HepG2 (cell line): ENCODE results near the gene CROCC. TPM values are rescaled to one million over a fixed set of nuclear protein-coding genes. Genes with fewer than 3 reads are reported as not detected.

Experiments used
- ATAC-seq: fragments of 200-7000 bp; cut with Tn5 transposase; 3 replicates; pipeline ENCODE4 v1.9.1; 2020; ENCODE audit warnings: mild to moderate bottlenecking, moderate library complexity
- BruUV-seq: library from RNA; stranded (reverse); fragments of 400-500 nt; replicated peaks from 2 replicates; lab custom pipeline; 2021; lab: Mats Ljungman, UMichigan
- CTCF ChIA-PET: fragments of 300-600 bp; formaldehyde crosslinking; extraction: SDS; loops from one replicate; lab custom pipeline; 2021; ENCODE audit warnings: low total read pairs, inconsistent platforms, low intra/inter-chr PET ratio; lab: Yijun Ruan, JAX
- POLR2A ChIA-PET: fragments of 350-600 bp; sonication (Branson Sonifier 250); formaldehyde crosslinking; loops from one replicate; lab custom pipeline; 2020; ENCODE audit warnings: antibody characterized with exemption, inconsistent platforms; lab: Yijun Ruan, JAX
- DNase-seq: peaks from one replicate; pipeline ENCODE4 v3.0.0-alpha.2; 2015; ENCODE audit warnings: low spot score
- FAIRE-seq: peaks from 3 replicates; lab custom pipeline; 2011; peaks lifted over from hg19 to GRCh38; lab: Jason Lieb, UNC
- H2AFZ ChIP-seq: one replicate; pipeline ENCODE4 v1.6.1; 2011; ENCODE audit warnings: low read length, inconsistent platforms
- H3K27ac ChIP-seq: fragments of 300-600 bp; 3 replicates; pipeline ENCODE4 v1.8.0; 2011; ENCODE audit warnings: mixed run types, mild to moderate bottlenecking, mixed read lengths, low read length, inconsistent platforms; ENCODE audit not compliant: insufficient read depth; ENCODE audit errors: extremely low read length
- H3K27me3 ChIP-seq, 2 experiments: fragments of 200-600 bp in 1 of 2; 2 replicates in 1 of 2; 3 replicates in 1 of 2; pipeline versions ENCODE4 v1.6.0 to v1.8.0; 2011; ENCODE audit warnings: low read length in 2 of 2, mild to moderate bottlenecking in 2 of 2, moderate library complexity in 2 of 2, inconsistent platforms in 1 of 2; ENCODE audit not compliant: insufficient read depth in 2 of 2, control insufficient read depth in 1 of 2
- H3K36me3 ChIP-seq, 2 experiments: fragments of 200-600 bp in 1 of 2; replicated peaks in 1 of 2; 2 replicates in 1 of 2; 3 replicates in 1 of 2; pipeline versions ENCODE4 v1.5.1 to v1.8.0; 2011; ENCODE audit warnings: low read length in 2 of 2, inconsistent platforms in 1 of 2; ENCODE audit not compliant: insufficient read depth in 2 of 2, control insufficient read depth in 1 of 2
- H3K4me1 ChIP-seq: 2 replicates; pipeline ENCODE4 v1.5.1; 2012; ENCODE audit warnings: low read length, inconsistent platforms; ENCODE audit not compliant: insufficient read depth
- H3K4me2 ChIP-seq: 2 replicates; pipeline ENCODE4 v1.6.0; 2011; ENCODE audit warnings: low read depth, low read length, inconsistent platforms
- H3K4me3 ChIP-seq, 3 experiments: fragments of 200-600 bp in 1 of 3; sonication (generic), shearing (Covaris generic) in 1 of 3; replicated peaks in 1 of 3; 2 replicates each; pipeline ENCODE4 v1.5.1; 2011 to 2016; ENCODE audit warnings: low read length in 3 of 3, inconsistent platforms in 2 of 3, low read depth in 2 of 3, mild to moderate bottlenecking in 2 of 3, control low read depth in 1 of 3, mixed read lengths in 1 of 3; ENCODE audit not compliant: insufficient read depth in 1 of 3
- H3K79me2 ChIP-seq: one replicate; pipeline ENCODE4 v1.6.1; 2011; ENCODE audit warnings: low read length, inconsistent platforms; ENCODE audit not compliant: insufficient read depth
- H3K9ac ChIP-seq: 2 replicates; pipeline ENCODE4 v1.6.0; 2011; ENCODE audit warnings: mild to moderate bottlenecking, low read depth, low read length, inconsistent platforms; ENCODE audit not compliant: insufficient read depth
- H3K9me3 ChIP-seq: 2 replicates; pipeline ENCODE4 v1.5.1; 2012; ENCODE audit warnings: mild to moderate bottlenecking, low read length
- H4K20me1 ChIP-seq: 2 replicates; pipeline ENCODE4 v1.6.0; 2011; ENCODE audit warnings: inconsistent platforms, mild to moderate bottlenecking, low read length, moderate library complexity; ENCODE audit not compliant: insufficient read depth
- FOSL1 ChIP-seq: sonication (generic); formaldehyde crosslinking; IDR thresholded peaks from 2 replicates; pipeline ENCODE4 v1.9.0; 2021; ENCODE audit warnings: missing genetic modification reagents, borderline replicate concordance
- FOSL2 ChIP-seq: sonication (generic); formaldehyde crosslinking; IDR thresholded peaks from 2 replicates; pipeline ENCODE4 v1.4.0; 2020; ENCODE audit warnings: missing genetic modification reagents
- GFI1 ChIP-seq: sonication (generic); formaldehyde crosslinking; IDR thresholded peaks from 2 replicates; pipeline ENCODE4 v1.5.0; 2020; ENCODE audit warnings: missing genetic modification reagents, mild to moderate bottlenecking, borderline replicate concordance
- HNRNPUL1 ChIP-seq: fragments of 200-400 bp; formaldehyde crosslinking; IDR thresholded peaks from 2 replicates; pipeline ENCODE4 v1.6.1; 2017; ENCODE audit warnings: low read depth, mild to moderate bottlenecking, low read length, moderate library complexity
- NFIC ChIP-seq: IDR thresholded peaks from 2 replicates; pipeline ENCODE4 v1.6.1; 2012; ENCODE audit warnings: mild to moderate bottlenecking, low read length, inconsistent platforms
- TBL1XR1 ChIP-seq: fragments of 150-350 bp; IDR thresholded peaks from 2 replicates; pipeline ENCODE4 v1.6.1; 2014; ENCODE audit warnings: borderline replicate concordance, low read length; ENCODE audit not compliant: partially characterized antibody
- WGBS: methylation state at CpG from one replicate; pipeline ENCODE4 v1.1.6; 2017; ENCODE audit warnings: low lambda C conversion rate; 5-methylcytosine and 5-hydroxymethylcytosine counted together
- in situ Hi-C: cut with HindIII; loops from 2 replicates; pipeline ENCODE4 v1.10.0; 2017; ENCODE audit warnings: low pct_unique_long_range_greater_than_20kb; ENCODE audit not compliant: extremely low pct_ligation_motif_present
- intact Hi-C: fragments of 100-400 bp; cut with micrococcal nuclease; formaldehyde crosslinking; loops from one replicate; pipeline ENCODE4 v1.10.0; 2022; ENCODE audit not compliant: unreplicated experiment
- polyA plus RNA-seq, 8 experiments: library from polyadenylated mRNA; depleted of rRNA in 3 of 8; stranded (reverse) in 7 of 8; unstranded in 1 of 8; fragments of >200 nt; fragmentation: Illumina TruSeq in 4 of 8; extraction: Trizol in 4 of 8; gene quantifications; 2 replicates each; pipeline versions ENCODE4 v1.2.1 to v1.2.3, GENCODE V29; 2011 to 2016; ENCODE audit warnings: low read depth in 4 of 8, missing spikeins in 1 of 8, mixed read lengths in 1 of 8; ENCODE audit not compliant: insufficient read depth in 1 of 8
- total RNA-seq, 5 experiments: library from RNA; depleted of rRNA; stranded (reverse); fragments of >200 nt; fragmentation: Illumina TruSeq; extraction: Trizol; gene quantifications; 2 replicates each; pipeline ENCODE4 v1.2.3, GENCODE V29; 2016; ENCODE audit warnings: low read depth in 1 of 5
- TF ChIP-seq, protein P1 (sequence below): sonication (generic); formaldehyde crosslinking; IDR thresholded peaks from 2 replicates; pipeline ENCODE4 v1.9.0; 2021; ENCODE audit warnings: missing genetic modification reagents, borderline replicate concordance

The CROCC gene
- total and polyA plus RNA-seq, 2 of the 13 experiments (the other 11 are each of a cell fraction or from before 2014, with no cell fraction given): 7.8 to 15.5 TPM

DNA sequence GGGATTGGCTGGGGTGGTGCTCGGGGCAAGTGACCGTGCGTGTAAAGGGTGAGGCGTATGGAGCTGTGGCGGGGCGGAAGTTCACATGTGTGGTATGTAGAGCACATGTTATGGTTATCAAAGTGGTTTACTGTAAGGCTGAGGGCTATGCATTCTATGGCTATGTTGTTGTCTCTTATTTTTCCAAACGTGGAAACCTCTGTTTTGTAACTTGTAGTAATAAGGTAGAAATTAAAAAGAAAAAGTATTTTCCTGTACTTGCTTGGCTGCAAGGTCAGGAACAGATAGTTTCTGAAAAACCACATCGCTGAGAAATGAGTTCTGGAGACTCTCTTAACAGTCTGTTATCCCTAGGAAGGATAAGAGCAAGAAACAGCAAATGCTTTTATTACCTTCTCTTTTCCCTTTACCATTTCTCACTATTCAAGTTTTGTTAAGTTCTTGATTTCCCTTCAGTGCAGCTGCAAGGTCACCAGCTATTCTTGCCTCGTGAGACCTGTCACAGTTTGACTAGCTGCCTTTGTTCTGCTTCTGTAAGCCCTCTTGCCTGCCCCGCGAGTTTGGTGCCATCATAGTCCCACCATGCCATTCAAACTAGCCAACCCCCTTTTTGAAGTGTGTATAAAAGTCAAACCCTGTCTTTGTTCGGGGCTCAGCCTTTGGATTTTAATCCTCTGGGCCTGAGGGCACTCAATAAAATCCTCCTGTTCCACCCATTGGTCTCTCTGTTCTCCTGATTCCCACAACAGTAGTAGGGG is 16.4 kb upstream of the CROCC start (continued):
- TF ChIP-seq NFIC (peak; percentile 81), FOSL1 (CRISPR knock-in tag) (no peak), TBL1XR1 (no peak), HNRNPUL1 (no peak)
- TF ChIP-seq, protein P1, sequence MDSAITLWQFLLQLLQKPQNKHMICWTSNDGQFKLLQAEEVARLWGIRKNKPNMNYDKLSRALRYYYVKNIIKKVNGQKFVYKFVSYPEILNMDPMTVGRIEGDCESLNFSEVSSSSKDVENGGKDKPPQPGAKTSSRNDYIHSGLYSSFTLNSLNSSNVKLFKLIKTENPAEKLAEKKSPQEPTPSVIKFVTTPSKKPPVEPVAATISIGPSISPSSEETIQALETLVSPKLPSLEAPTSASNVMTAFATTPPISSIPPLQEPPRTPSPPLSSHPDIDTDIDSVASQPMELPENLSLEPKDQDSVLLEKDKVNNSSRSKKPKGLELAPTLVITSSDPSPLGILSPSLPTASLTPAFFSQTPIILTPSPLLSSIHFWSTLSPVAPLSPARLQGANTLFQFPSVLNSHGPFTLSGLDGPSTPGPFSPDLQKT: peak; percentile 62; the same call in 1 of the 2 replicates

- Histone ChIP-seq H3K4me2 (peak overlapping the region; percentile 34), H2AFZ (no peak overlapping the region), H3K4me3 (no peak overlapping the region), H3K79me2 (no peaks in the 10 kb centered on the region), H3K9me3 (peaks cover 7% of the 10 kb centered on the region; the same call in 1 of the 2 replicates), H3K4me1 (peaks cover 28% of the 10 kb centered on the region), H3K9ac (no peak overlapping the region), H4K20me1 (no peaks in the 10 kb centered on the region), H3K27me3 (no peaks in the 10 kb centered on the region), H3K36me3 (no peaks in the 10 kb centered on the region), H3K27ac (peak overlapping the region; percentile 100)
- ChIA-PET CTCF (no interaction called here), POLR2A (interaction anchor here (1.1 to 2.7 kb wide), 4 partner anchors 9 to 209 kb away, joined by 3 to 42 read pairs (median 4); partner anchors contain the start of gene RNU1-2)
- TF ChIP-seq GFI1 (CRISPR knock-in tag) (0 out of 2 replicates have a peak, but pooled peaks have one; percentile 33), FOSL2 (CRISPR knock-in tag) (no peak)
- ATAC-seq (no peak), FAIRE-seq (no peak), DNase-seq (no peak)
- intact Hi-C loops (no loop called here), in situ Hi-C loops (no loop called here)
- WGBS: 44% methylated on average over 11 of the region's 11 CpGs
- no TSS peak for BruUV-seq
Observed at GRCh38 chr1:16905868-16906702, 15.6 kb upstream of the CROCC start.
